Jurkat, Clone E6-1 (cell line): ENCODE data around the gene SYT17.

Experiments used
- DNase-seq: peaks from one replicate; pipeline ENCODE4 v3.0.0-alpha.2; 2011; ENCODE audit warnings: low read depth, low spot score
- H3K4me3 ChIP-seq: 2 replicates; pipeline ENCODE4 v1.5.1; 2011; ENCODE audit warnings: mild to moderate bottlenecking, low read length, control low read depth, moderate library complexity

SYT17 gene

GRCh38 chr16:19236561-19237209, 68.6 kb downstream of the SYT17 start:
- no peak for DNase-seq
- no peak overlapping the region for H3K4me3 ChIP-seq

GRCh38 chr16:19238406-19238805, 70.4 kb downstream of the SYT17 start:
- no peak overlapping the region for H3K4me3 ChIP-seq
- DNase-seq: no peak

- DNase-seq: no peak
These were observed 71.6 kb downstream of the SYT17 start for GRCh38 chr16:19239511-19240155.

GRCh38 chr16:19240494-19240893, 72.5 kb downstream of the SYT17 start:
- no peak for DNase-seq
- H3K4me3 ChIP-seq: no peak overlapping the region

More at GRCh38 chr16:19239511-19240155, 71.6 kb downstream of the SYT17 start:
- no peak overlapping the region for H3K4me3 ChIP-seq

- no peak for DNase-seq
- H3K4me3 ChIP-seq: no peak overlapping the region
These were observed 73.5 kb downstream of the SYT17 start for GRCh38 chr16:19241512-19241911.

GRCh38 chr16:19242186-19242585, 74.1 kb downstream of the SYT17 start:
- no peak overlapping the region for H3K4me3 ChIP-seq

GRCh38 chr16:19242987-19243575, 75.0 kb downstream of the SYT17 start:
- no peak for DNase-seq
- no peak overlapping the region for H3K4me3 ChIP-seq

More at GRCh38 chr16:19242186-19242585, 74.1 kb downstream of the SYT17 start:
- no peak for DNase-seq

- no peak for DNase-seq
- no peak overlapping the region for H3K4me3 ChIP-seq
These were observed 77.4 kb downstream of the SYT17 start for GRCh38 chr16:19245326-19245925.

- no peak for DNase-seq
- no peak overlapping the region for H3K4me3 ChIP-seq
These were observed 84.9 kb downstream of the SYT17 start for GRCh38 chr16:19252904-19253303.

- no peak for DNase-seq
These were observed 86.6 kb downstream of the SYT17 start for GRCh38 chr16:19254611-19255010.

GRCh38 chr16:19264123-19264673, 96.2 kb downstream of the SYT17 start:
- no peak for DNase-seq
- H3K4me3 ChIP-seq: no peak overlapping the region

More at GRCh38 chr16:19254611-19255010, 86.6 kb downstream of the SYT17 start:
- H3K4me3 ChIP-seq: no peak overlapping the region

GRCh38 chr16:19265380-19265930, 97.4 kb downstream of the SYT17 start:
- DNase-seq: no peak
- H3K4me3 ChIP-seq: no peak overlapping the region

GRCh38 chr16:19266774-19267173, 98.7 kb downstream of the SYT17 start:
- no peak for DNase-seq
- no peak overlapping the region for H3K4me3 ChIP-seq

GRCh38 chr16:19269098-19269497, 101.1 kb downstream of the SYT17 start:
- H3K4me3 ChIP-seq: no peak overlapping the region
- no peak for DNase-seq

- no peak for DNase-seq
- no peak overlapping the region for H3K4me3 ChIP-seq
These were observed 106.2 kb downstream of the SYT17 start for GRCh38 chr16:19274165-19274797.

GRCh38 chr16:19278403-19278802, 110.4 kb downstream of the SYT17 start:
- no peak overlapping the region for H3K4me3 ChIP-seq
- no peak for DNase-seq

- DNase-seq: no peak
- H3K4me3 ChIP-seq: no peak overlapping the region
These were observed 113.2 kb downstream of the SYT17 start for GRCh38 chr16:19281246-19281645.

- no peak for DNase-seq
- no peak overlapping the region for H3K4me3 ChIP-seq
These were observed 114.1 kb downstream of the SYT17 start for GRCh38 chr16:19282101-19282500.

- no peak for DNase-seq
- H3K4me3 ChIP-seq: no peak overlapping the region
These were observed 115.6 kb downstream of the SYT17 start for GRCh38 chr16:19283637-19284036.
